Thyroid gland (tissue), 4 donors: ENCODE measurements around the gene RNF213.

Experiments
- CTCF ChIP-seq, 6 experiments: fragments of 200-600 bp in 3 of 6; fragments of 450-650 bp in 3 of 6; sonication (generic) in 3 of 6; IDR thresholded peaks; one replicate each; pipeline ENCODE4 v1.5.1; 2016 to 2019; ENCODE audit warnings: antibody characterized with exemption in 6 of 6, mild to moderate bottlenecking in 2 of 6, inconsistent platforms in 1 of 6, moderate library complexity in 1 of 6
- POLR2A ChIP-seq, 2 donors: fragments of 450-650 bp; IDR thresholded peaks; one replicate each; pipeline ENCODE4 v1.6.1; 2017; ENCODE audit warnings: antibody characterized with exemption in 2 of 2, mild to moderate bottlenecking in 2 of 2, moderate library complexity in 1 of 2

DNA sequence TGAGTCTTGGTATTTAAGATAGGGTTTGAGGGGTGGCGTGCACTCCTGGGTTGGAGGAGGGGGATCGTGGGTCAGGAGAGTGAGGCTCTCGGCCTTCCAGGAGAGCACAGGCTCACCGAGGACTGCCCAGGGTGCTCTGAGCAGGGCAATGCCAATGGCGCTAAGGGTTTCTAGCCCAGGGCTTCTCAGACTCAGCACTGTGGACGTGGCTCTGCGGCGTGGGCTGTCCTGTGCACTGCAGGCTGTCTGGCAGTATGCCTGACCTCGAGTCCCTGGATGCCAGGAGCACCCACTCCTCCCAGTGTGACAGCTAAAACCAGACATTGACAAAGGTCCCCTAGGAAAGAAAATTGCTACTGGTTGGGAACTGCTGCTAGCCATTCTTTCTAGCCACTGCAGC lies 117.1 kb downstream of the RNF213 start:
- TF ChIP-seq CTCF (IDR thresholded peaks at IDR 0.05) (no peak), POLR2A (IDR thresholded peaks at IDR 0.05) (no peak)
